Tibial nerve (tissue), 3 donors: Measurements from ENCODE around the gene PLCXD3.

Experiments
- CTCF ChIP-seq, 5 experiments: fragments of 200-600 bp in 3 of 5; fragments of 450-650 bp in 2 of 5; sonication (generic) in 3 of 5; IDR thresholded peaks; one replicate each; pipeline ENCODE4 v1.5.1; 2016 to 2019; ENCODE audit warnings: antibody characterized with exemption in 5 of 5, mild to moderate bottlenecking in 3 of 5, moderate library complexity in 2 of 5
- POLR2A ChIP-seq, 2 donors: fragments of 450-650 bp; IDR thresholded peaks; one replicate each; pipeline ENCODE4 v1.6.1; 2017; ENCODE audit warnings: antibody characterized with exemption in 2 of 2, mild to moderate bottlenecking in 2 of 2, moderate library complexity in 2 of 2

- TF ChIP-seq CTCF (IDR thresholded peaks at IDR 0.05) (no peak), POLR2A (IDR thresholded peaks at IDR 0.05) (no peak)
Observed at GRCh38 chr5:41539454-41539853, 29.1 kb upstream of the PLCXD3 start.
